ENCODE results near the gene ATP2B2. TPM values are rescaled to one million over a fixed set of nuclear protein-coding genes. Genes with fewer than 3 reads are reported as not detected.

ATP2B2 gene
- total and polyA plus RNA-seq, 2 of the 8 experiments (the other 6 are each of a cell fraction or from before 2014, with no cell fraction given) = 0.14 to 1.2 TPM

DNA sequence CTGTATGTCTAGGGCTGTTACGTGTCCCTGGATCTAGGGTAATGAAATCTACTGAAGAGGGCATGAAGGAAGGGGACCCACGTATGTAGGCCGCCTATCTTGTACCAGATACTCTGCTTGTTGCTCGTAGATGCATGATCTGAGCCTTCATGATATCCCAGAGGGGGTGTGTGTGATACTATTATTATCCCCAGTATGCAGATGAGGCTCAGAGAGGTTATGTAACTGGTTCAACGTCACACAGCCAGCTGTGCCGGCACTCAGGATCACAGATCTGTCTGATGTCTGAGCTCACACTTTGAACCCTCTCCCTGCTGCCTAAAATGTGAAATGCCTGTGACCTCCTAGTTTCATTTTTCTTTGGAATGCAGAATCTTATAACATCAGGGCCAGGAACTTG is 148.3 kb downstream of the ATP2B2 start (continued):
- TF ChIP-seq SUZ12 (IDR thresholded peaks at IDR 0.05; ENCODE audit: low read length) (no peak), NRF1 (IDR thresholded peaks at IDR 0.05; ENCODE audit: low read depth, low read length) (no peak), CHD2 (IDR thresholded peaks at IDR 0.05; ENCODE audit: low read length) (no peak), RFX5 (IDR thresholded peaks at IDR 0.05; ENCODE audit: borderline replicate concordance, low read depth, low read length) (no peak), ZNF274 (IDR thresholded peaks at IDR 0.05; ENCODE audit: borderline replicate concordance, extremely low read depth, low read length) (no peak), RBBP5 (IDR thresholded peaks at IDR 0.05; ENCODE audit: borderline replicate concordance, low read depth, low read length) (no peak), TAF7 (optimal IDR thresholded peaks at IDR 0.05; ENCODE audit: borderline replicate concordance, low read depth, low read length) (no peak), SIN3A (conservative IDR thresholded peaks at IDR 0.05 in 1 of 2, IDR thresholded peaks at IDR 0.05 in 1 of 2; ENCODE audit: low read depth in 1 of 2, low read length in 2 of 2) (no peak)

Data from H1 (cell line).